OCI-LY3 (cell line): ENCODE data around the gene RASEF.
A peak's percentile ranks its signal among the peaks of the same experiment; 100 is the strongest.

Experiments
- H2AFZ ChIP-seq: fragments of 200-600, 300-600 bp; shearing (Covaris generic); 2 replicates; pipeline ENCODE4 v1.6.0; 2014; ENCODE audit warnings: antibody characterized with exemption, low read depth, low read length
- H3K27ac ChIP-seq: fragments of 200-600, 300-600 bp; sonication (generic); 2 replicates; pipeline ENCODE4 v1.5.1; 2014; ENCODE audit warnings: mild to moderate bottlenecking, low read length, moderate library complexity, mixed read lengths
- H3K27me3 ChIP-seq: fragments of 200-600, 300-600 bp; sonication (generic); 2 replicates; pipeline ENCODE4 v1.6.1; 2014; ENCODE audit warnings: low read depth, low read length, mixed read lengths
- H3K36me3 ChIP-seq: fragments of 200-600, 300-600 bp; sonication (generic); replicated peaks from 2 replicates; pipeline ENCODE3; 2014; ENCODE audit warnings: low read depth, low read length, mixed read lengths
- H3K4me1 ChIP-seq: fragments of 300-600, 200-600 bp; sonication (generic); 2 replicates; pipeline ENCODE4 v1.6.1; 2014; ENCODE audit warnings: low read length, mixed read lengths
- H3K4me2 ChIP-seq: fragments of 200-600, 300-600 bp; sonication (generic); 2 replicates; pipeline ENCODE4 v1.6.1; 2014; ENCODE audit warnings: low read length, mixed read lengths
- H3K4me3 ChIP-seq: fragments of 300-600, 200-600 bp; sonication (generic); 2 replicates; pipeline ENCODE4 v1.5.1; 2014; ENCODE audit warnings: antibody characterized with exemption, mild to moderate bottlenecking, low read length, moderate library complexity
- H3K79me2 ChIP-seq: fragments of 300-600, 200-600 bp; shearing (Covaris generic); 2 replicates; pipeline ENCODE4 v1.6.1; 2014; ENCODE audit warnings: mild to moderate bottlenecking, low read length, mixed read lengths
- H3K9ac ChIP-seq: fragments of 300-600, 200-600 bp; shearing (Covaris generic); 2 replicates; pipeline ENCODE4 v1.6.0; 2014; ENCODE audit warnings: mild to moderate bottlenecking, low read length, moderate library complexity
- H3K9me3 ChIP-seq: fragments of 200-600, 300-600 bp; shearing (Covaris generic); 2 replicates; pipeline ENCODE4 v1.6.1; 2014; ENCODE audit warnings: low read length, mixed read lengths; ENCODE audit not compliant: insufficient read depth
- H4K20me1 ChIP-seq: fragments of 200-600, 300-600 bp; sonication (generic); 2 replicates; pipeline ENCODE4 v1.6.1; 2016; ENCODE audit warnings: low read length, mixed read lengths; ENCODE audit not compliant: insufficient read depth
- CTCF ChIP-seq: fragments of 200-600, 300-600 bp; sonication (generic); IDR thresholded peaks from 2 replicates; pipeline ENCODE4 v1.5.1; 2014; ENCODE audit warnings: antibody characterized with exemption, low read length, low read depth
- EZH2phosphoT487 ChIP-seq: fragments of 200-600 bp; shearing (Covaris generic); IDR thresholded peaks from 2 replicates; pipeline ENCODE4 v1.6.1; 2018; ENCODE audit warnings: antibody characterized with exemption, mixed run types, low read depth

The RASEF gene

GRCh38 chr9:83011611-83012010, 51.3 kb downstream of the RASEF start:
- Histone ChIP-seq H3K9ac (no peak overlapping the region), H3K4me1 (peaks cover 9% of the 10 kb centered on the region), H3K4me3 (no peak overlapping the region), H4K20me1 (no peaks in the 10 kb centered on the region), H3K79me2 (no peaks in the 10 kb centered on the region), H3K36me3 (no peaks in the 10 kb centered on the region), H2AFZ (no peak overlapping the region), H3K27me3 (0 out of 2 replicates have a peak, but pooled peaks cover 3% of the 10 kb centered on the region), H3K27ac (no peak overlapping the region), H3K9me3 (no peaks in the 10 kb centered on the region), H3K4me2 (no peak overlapping the region)
- no peak for TF ChIP-seq CTCF
- TF ChIP-seq EZH2phosphoT487 = no peak

GRCh38 chr9:83007521-83008300, 55.2 kb downstream of the RASEF start:
- Histone ChIP-seq H3K36me3 (no peaks in the 10 kb centered on the region), H3K4me3 (no peak overlapping the region), H3K4me2 (no peak overlapping the region), H3K4me1 (peaks cover 10% of the 10 kb centered on the region), H3K27ac (no peak overlapping the region), H3K79me2 (no peaks in the 10 kb centered on the region), H3K9ac (no peak overlapping the region), H3K27me3 (0 out of 2 replicates have a peak, but pooled peaks cover 3% of the 10 kb centered on the region), H4K20me1 (no peaks in the 10 kb centered on the region), H2AFZ (no peak overlapping the region), H3K9me3 (no peaks in the 10 kb centered on the region)
- TF ChIP-seq EZH2phosphoT487 = no peak
- no peak for TF ChIP-seq CTCF

GRCh38 chr9:83006378-83006777, 56.6 kb downstream of the RASEF start:
- H3K4me1 ChIP-seq = peaks cover 10% of the 10 kb centered on the region
- H3K27me3 ChIP-seq = 0 out of 2 replicates have a peak, but pooled peaks cover 3% of the 10 kb centered on the region
- H3K4me3 ChIP-seq = no peak overlapping the region
- H2AFZ ChIP-seq = no peak overlapping the region
- H3K79me2 ChIP-seq = no peaks in the 10 kb centered on the region
- H3K36me3 ChIP-seq = no peaks in the 10 kb centered on the region
- TF ChIP-seq CTCF (no peak), EZH2phosphoT487 (no peak)
- H3K4me2 ChIP-seq = peak overlapping the region; percentile 11
- no peaks in the 10 kb centered on the region for H4K20me1 ChIP-seq
- no peaks in the 10 kb centered on the region for H3K9me3 ChIP-seq
- H3K27ac ChIP-seq = no peak overlapping the region
- no peak overlapping the region for H3K9ac ChIP-seq

- Histone ChIP-seq H3K27ac (no peak overlapping the region), H3K4me3 (no peak overlapping the region), H3K9me3 (no peaks in the 10 kb centered on the region), H3K9ac (no peak overlapping the region), H3K4me1 (peaks cover 10% of the 10 kb centered on the region), H3K27me3 (0 out of 2 replicates have a peak, but pooled peaks cover 3% of the 10 kb centered on the region), H3K79me2 (no peaks in the 10 kb centered on the region), H3K4me2 (peak overlapping the region; percentile 11), H3K36me3 (no peaks in the 10 kb centered on the region), H4K20me1 (no peaks in the 10 kb centered on the region), H2AFZ (no peak overlapping the region)
- TF ChIP-seq CTCF (no peak), EZH2phosphoT487 (no peak)
Observed at GRCh38 chr9:83005963-83006362, 57.0 kb downstream of the RASEF start.
